HepG2 (cell line): ENCODE data around the gene DDAH2. TPM values are rescaled to one million over a fixed set of nuclear protein-coding genes. Genes with fewer than 3 reads are reported as not detected.

Source experiments
- AKAP8 ChIP-seq: sonication (generic); formaldehyde crosslinking; IDR thresholded peaks from 2 replicates; pipeline ENCODE4 v1.5.1; 2020; ENCODE audit warnings: mild to moderate bottlenecking, missing genetic modification reagents
- FOXJ3 ChIP-seq: sonication (generic); formaldehyde crosslinking; IDR thresholded peaks from 2 replicates; pipeline ENCODE4 v1.4.0; 2020; ENCODE audit warnings: missing genetic modification reagents, mild to moderate bottlenecking, borderline replicate concordance
- HOXA7 ChIP-seq: sonication (generic); formaldehyde crosslinking; IDR thresholded peaks from 2 replicates; pipeline ENCODE4 v1.8.1; 2022; ENCODE audit warnings: mild to moderate bottlenecking, missing genetic modification reagents, moderate library complexity
- KLF9 ChIP-seq: IDR thresholded peaks from 2 replicates; pipeline ENCODE4 v1.6.1; 2016; ENCODE audit warnings: low read depth
- MEF2D ChIP-seq: sonication (generic); formaldehyde crosslinking; IDR thresholded peaks from 2 replicates; pipeline ENCODE4 v1.5.1; 2020; ENCODE audit warnings: mild to moderate bottlenecking, missing genetic modification reagents
- NCOA2 ChIP-seq: sonication (generic); formaldehyde crosslinking; IDR thresholded peaks from 2 replicates; pipeline ENCODE4 v1.8.0; 2022; ENCODE audit warnings: inconsistent platforms
- RCOR2 ChIP-seq: IDR thresholded peaks from 2 replicates; pipeline ENCODE4 v1.6.1; 2016; ENCODE audit warnings: missing biosample characterization, missing genetic modification reagents
- TMF1 ChIP-seq: sonication (generic); formaldehyde crosslinking; IDR thresholded peaks from 2 replicates; pipeline ENCODE4 v1.8.1; 2022; ENCODE audit warnings: low read depth, missing genetic modification reagents
- ZFP36L2 ChIP-seq: sonication (generic); formaldehyde crosslinking; IDR thresholded peaks from 2 replicates; pipeline ENCODE4 v1.4.0; 2020; ENCODE audit warnings: missing genetic modification reagents
- ZFX ChIP-seq: sonication (generic); formaldehyde crosslinking; IDR thresholded peaks from 2 replicates; pipeline ENCODE4 v1.4.0; 2020; ENCODE audit warnings: mild to moderate bottlenecking, low read depth, missing genetic modification reagents, moderate library complexity
- ZNF264 ChIP-seq: sonication (generic); formaldehyde crosslinking; IDR thresholded peaks from 2 replicates; pipeline ENCODE4 v1.4.0; 2020; ENCODE audit warnings: missing genetic modification reagents
- ZNF572 ChIP-seq: sonication (generic); formaldehyde crosslinking; IDR thresholded peaks from 2 replicates; pipeline ENCODE4 v1.5.1; 2020; ENCODE audit warnings: mild to moderate bottlenecking, missing genetic modification reagents
- ZNF792 ChIP-seq: IDR thresholded peaks from 2 replicates; pipeline ENCODE4 v1.6.1; 2016
- polyA plus RNA-seq, 8 experiments: library from polyadenylated mRNA; depleted of rRNA in 3 of 8; stranded (reverse) in 7 of 8; unstranded in 1 of 8; fragments of >200 nt; fragmentation: Illumina TruSeq in 4 of 8; extraction: Trizol in 4 of 8; gene quantifications; 2 replicates each; pipeline versions ENCODE4 v1.2.1 to v1.2.3, GENCODE V29; 2011 to 2016; ENCODE audit warnings: low read depth in 4 of 8, missing spikeins in 1 of 8, mixed read lengths in 1 of 8; ENCODE audit not compliant: insufficient read depth in 1 of 8
- total RNA-seq, 5 experiments: library from RNA; depleted of rRNA; stranded (reverse); fragments of >200 nt; fragmentation: Illumina TruSeq; extraction: Trizol; gene quantifications; 2 replicates each; pipeline ENCODE4 v1.2.3, GENCODE V29; 2016; ENCODE audit warnings: low read depth in 1 of 5
- TF ChIP-seq, protein P1 (sequence below): sonication (generic); formaldehyde crosslinking; IDR thresholded peaks from 2 replicates; pipeline ENCODE4 v1.4.0; 2020; ENCODE audit warnings: missing genetic modification reagents
- TF ChIP-seq, protein P2 (sequence below): sonication (generic); formaldehyde crosslinking; IDR thresholded peaks from 2 replicates; pipeline ENCODE4 v1.4.0; 2020; ENCODE audit warnings: missing genetic modification reagents
- TF ChIP-seq, protein P3 (sequence below): sonication (generic); formaldehyde crosslinking; IDR thresholded peaks from 2 replicates; pipeline ENCODE4 v1.4.0; 2020; ENCODE audit warnings: mild to moderate bottlenecking, low read depth, missing genetic modification reagents
- TF ChIP-seq, protein P4 (sequence below): sonication (generic); formaldehyde crosslinking; IDR thresholded peaks from 2 replicates; pipeline ENCODE4 v1.5.0; 2020; ENCODE audit warnings: missing genetic modification reagents
- TF ChIP-seq, protein P5 (sequence below): sonication (generic); formaldehyde crosslinking; IDR thresholded peaks from 2 replicates; pipeline ENCODE4 v1.4.0; 2020; ENCODE audit warnings: missing genetic modification reagents

DDAH2 gene
- total and polyA plus RNA-seq, 2 of the 13 experiments (the other 11 are each of a cell fraction or from before 2014, with no cell fraction given): 16.4 to 21.1 TPM

DNA sequence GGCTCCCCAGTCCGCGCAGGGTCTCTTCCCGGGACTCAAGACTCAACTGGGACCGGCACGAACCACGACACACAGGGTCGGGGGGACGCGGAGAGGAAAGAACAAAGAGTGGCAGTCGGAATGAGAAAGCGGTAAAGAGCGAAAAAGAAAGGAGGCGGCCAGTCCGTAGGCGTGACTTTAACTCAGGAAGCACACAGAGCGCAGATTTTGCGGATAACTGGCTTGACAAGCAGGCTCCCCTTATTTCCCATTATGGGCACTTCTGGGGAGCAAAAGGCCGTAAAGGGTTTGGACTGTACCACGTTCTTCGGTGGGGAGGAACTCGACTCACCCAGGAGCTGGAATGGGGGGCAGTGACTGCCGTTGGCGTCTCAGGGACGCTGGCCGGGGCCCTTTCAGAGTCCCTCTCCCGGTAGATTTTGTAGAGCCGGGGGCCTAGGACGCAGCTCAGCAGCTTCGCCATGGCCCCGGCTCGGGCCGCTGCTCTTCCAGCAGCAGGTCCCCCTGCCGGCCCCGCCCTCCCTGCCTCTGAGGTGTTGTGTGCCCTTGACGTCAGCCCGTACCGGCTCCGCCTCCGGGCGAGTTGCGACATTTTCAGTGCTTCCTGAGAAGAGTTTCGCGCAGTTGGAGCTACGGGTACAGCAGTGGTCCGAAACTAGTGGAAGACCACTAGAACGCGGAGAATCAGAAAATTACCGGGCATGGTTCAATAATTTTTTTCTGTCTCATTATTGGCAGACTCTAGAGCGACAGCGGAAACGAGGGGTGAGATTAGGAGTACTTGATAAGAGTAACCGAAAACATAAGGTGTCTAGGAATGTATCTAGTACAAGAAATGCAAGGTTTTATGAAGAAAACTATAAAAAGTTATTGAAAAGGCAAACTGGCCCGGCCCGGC lies 26.0 kb downstream of the DDAH2 start, which contains the start of gene ABHD16A (continued):
- TF ChIP-seq, protein P1, sequence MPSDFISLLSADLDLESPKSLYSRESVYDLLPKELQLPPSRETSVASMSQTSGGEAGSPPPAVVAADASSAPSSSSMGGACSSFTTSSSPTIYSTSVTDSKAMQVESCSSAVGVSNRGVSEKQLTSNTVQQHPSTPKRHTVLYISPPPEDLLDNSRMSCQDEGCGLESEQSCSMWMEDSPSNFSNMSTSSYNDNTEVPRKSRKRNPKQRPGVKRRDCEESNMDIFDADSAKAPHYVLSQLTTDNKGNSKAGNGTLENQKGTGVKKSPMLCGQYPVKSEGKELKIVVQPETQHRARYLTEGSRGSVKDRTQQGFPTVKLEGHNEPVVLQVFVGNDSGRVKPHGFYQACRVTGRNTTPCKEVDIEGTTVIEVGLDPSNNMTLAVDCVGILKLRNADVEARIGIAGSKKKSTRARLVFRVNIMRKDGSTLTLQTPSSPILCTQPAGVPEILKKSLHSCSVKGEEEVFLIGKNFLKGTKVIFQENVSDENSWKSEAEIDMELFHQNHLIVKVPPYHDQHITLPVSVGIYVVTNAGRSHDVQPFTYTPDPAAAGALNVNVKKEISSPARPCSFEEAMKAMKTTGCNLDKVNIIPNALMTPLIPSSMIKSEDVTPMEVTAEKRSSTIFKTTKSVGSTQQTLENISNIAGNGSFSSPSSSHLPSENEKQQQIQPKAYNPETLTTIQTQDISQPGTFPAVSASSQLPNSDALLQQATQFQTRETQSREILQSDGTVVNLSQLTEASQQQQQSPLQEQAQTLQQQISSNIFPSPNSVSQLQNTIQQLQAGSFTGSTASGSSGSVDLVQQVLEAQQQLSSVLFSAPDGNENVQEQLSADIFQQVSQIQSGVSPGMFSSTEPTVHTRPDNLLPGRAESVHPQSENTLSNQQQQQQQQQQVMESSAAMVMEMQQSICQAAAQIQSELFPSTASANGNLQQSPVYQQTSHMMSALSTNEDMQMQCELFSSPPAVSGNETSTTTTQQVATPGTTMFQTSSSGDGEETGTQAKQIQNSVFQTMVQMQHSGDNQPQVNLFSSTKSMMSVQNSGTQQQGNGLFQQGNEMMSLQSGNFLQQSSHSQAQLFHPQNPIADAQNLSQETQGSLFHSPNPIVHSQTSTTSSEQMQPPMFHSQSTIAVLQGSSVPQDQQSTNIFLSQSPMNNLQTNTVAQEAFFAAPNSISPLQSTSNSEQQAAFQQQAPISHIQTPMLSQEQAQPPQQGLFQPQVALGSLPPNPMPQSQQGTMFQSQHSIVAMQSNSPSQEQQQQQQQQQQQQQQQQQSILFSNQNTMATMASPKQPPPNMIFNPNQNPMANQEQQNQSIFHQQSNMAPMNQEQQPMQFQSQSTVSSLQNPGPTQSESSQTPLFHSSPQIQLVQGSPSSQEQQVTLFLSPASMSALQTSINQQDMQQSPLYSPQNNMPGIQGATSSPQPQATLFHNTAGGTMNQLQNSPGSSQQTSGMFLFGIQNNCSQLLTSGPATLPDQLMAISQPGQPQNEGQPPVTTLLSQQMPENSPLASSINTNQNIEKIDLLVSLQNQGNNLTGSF: no peak
- TF ChIP-seq NCOA2 (peak; percentile 68), FOXJ3 (no peak; the same call in 1 of the 2 replicates), ZNF264 (CRISPR knock-in tag) (peak; percentile 22; the same call in 1 of the 2 replicates), MEF2D (CRISPR knock-in tag) (no peak; the same call in 1 of the 2 replicates), RCOR2 (CRISPR knock-in tag) (no peak; the same call in 1 of the 2 replicates), HOXA7 (CRISPR knock-in tag) (no peak), ZFP36L2 (CRISPR knock-in tag) (no peak), ZFX (peak; percentile 94), ZNF792 (CRISPR knock-in tag) (0 out of 2 replicates have a peak, but pooled peaks have one; percentile 32), KLF9 (peak; percentile 53), TMF1 (CRISPR knock-in tag) (peak; percentile 77), AKAP8 (no peak), ZNF572 (CRISPR knock-in tag) (no peak; the same call in 1 of the 2 replicates)
- TF ChIP-seq, protein P2, sequence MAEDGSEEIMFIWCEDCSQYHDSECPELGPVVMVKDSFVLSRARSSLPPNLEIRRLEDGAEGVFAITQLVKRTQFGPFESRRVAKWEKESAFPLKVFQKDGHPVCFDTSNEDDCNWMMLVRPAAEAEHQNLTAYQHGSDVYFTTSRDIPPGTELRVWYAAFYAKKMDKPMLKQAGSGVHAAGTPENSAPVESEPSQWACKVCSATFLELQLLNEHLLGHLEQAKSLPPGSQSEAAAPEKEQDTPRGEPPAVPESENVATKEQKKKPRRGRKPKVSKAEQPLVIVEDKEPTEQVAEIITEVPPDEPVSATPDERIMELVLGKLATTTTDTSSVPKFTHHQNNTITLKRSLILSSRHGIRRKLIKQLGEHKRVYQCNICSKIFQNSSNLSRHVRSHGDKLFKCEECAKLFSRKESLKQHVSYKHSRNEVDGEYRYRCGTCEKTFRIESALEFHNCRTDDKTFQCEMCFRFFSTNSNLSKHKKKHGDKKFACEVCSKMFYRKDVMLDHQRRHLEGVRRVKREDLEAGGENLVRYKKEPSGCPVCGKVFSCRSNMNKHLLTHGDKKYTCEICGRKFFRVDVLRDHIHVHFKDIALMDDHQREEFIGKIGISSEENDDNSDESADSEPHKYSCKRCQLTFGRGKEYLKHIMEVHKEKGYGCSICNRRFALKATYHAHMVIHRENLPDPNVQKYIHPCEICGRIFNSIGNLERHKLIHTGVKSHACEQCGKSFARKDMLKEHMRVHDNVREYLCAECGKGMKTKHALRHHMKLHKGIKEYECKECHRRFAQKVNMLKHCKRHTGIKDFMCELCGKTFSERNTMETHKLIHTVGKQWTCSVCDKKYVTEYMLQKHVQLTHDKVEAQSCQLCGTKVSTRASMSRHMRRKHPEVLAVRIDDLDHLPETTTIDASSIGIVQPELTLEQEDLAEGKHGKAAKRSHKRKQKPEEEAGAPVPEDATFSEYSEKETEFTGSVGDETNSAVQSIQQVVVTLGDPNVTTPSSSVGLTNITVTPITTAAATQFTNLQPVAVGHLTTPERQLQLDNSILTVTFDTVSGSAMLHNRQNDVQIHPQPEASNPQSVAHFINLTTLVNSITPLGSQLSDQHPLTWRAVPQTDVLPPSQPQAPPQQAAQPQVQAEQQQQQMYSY (CRISPR knock-in tag): no peak
- TF ChIP-seq, protein P3, sequence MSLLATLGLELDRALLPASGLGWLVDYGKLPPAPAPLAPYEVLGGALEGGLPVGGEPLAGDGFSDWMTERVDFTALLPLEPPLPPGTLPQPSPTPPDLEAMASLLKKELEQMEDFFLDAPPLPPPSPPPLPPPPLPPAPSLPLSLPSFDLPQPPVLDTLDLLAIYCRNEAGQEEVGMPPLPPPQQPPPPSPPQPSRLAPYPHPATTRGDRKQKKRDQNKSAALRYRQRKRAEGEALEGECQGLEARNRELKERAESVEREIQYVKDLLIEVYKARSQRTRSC (CRISPR knock-in tag): no peak
- TF ChIP-seq, protein P4, sequence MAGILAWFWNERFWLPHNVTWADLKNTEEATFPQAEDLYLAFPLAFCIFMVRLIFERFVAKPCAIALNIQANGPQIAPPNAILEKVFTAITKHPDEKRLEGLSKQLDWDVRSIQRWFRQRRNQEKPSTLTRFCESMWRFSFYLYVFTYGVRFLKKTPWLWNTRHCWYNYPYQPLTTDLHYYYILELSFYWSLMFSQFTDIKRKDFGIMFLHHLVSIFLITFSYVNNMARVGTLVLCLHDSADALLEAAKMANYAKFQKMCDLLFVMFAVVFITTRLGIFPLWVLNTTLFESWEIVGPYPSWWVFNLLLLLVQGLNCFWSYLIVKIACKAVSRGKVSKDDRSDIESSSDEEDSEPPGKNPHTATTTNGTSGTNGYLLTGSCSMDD: no peak
- TF ChIP-seq, protein P5, sequence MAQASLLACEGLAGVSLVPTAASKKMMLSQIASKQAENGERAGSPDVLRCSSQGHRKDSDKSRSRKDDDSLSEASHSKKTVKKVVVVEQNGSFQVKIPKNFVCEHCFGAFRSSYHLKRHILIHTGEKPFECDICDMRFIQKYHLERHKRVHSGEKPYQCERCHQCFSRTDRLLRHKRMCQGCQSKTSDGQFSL (CRISPR knock-in tag): no peak
